T-cell (primary cell): ENCODE data around the gene CARMIL1. TPM values are rescaled to one million over a fixed set of nuclear protein-coding genes. Genes with fewer than 3 reads are reported as not detected.
A peak's percentile ranks its signal among the peaks of the same experiment; 100 is the strongest.

Experiments
- ATAC-seq, 4 experiments: fragments of 200-7000 bp in 3 of 4; fragments of 150-1000 bp in 1 of 4; cut with Tn5 transposase; replicated peaks in 1 of 4; 1 replicate in 3 of 4; 2 replicates in 1 of 4; pipeline ENCODE4 v1.10.0; 2021; ENCODE audit warnings: moderate library complexity in 3 of 4, mild to moderate bottlenecking in 2 of 4, moderate number of reproducible peaks in 1 of 4
- CTCF ChIA-PET, 2 donors: fragments of 300-600 bp; sonication (Branson Sonifier 250); formaldehyde crosslinking; loops; one replicate each; lab custom pipeline; 2022; ENCODE audit warnings: antibody characterized with exemption in 2 of 2; lab: Charles Lee
- POLR2A ChIA-PET, 2 donors: fragments of 300-600 bp; sonication (Branson Sonifier 250); formaldehyde crosslinking; loops; one replicate each; lab custom pipeline; 2022; ENCODE audit warnings: antibody characterized with exemption in 2 of 2; lab: Charles Lee
- DNase-seq, 35 experiments: peaks; one replicate each; pipeline versions ENCODE4 v3.0.0 to v3.0.0-alpha.2; 2013 to 2023
- H3K27ac ChIP-seq: one replicate; pipeline ENCODE4 v1.5.1; 2013; ENCODE audit warnings: low read length
- H3K27me3 ChIP-seq, 2 experiments: replicated peaks in 1 of 2; 1 replicate in 1 of 2; 2 replicates in 1 of 2; pipeline versions ENCODE4 v1.6.1 to v1.7.0; 2013; ENCODE audit warnings: low read length in 1 of 2, mixed read lengths in 1 of 2; ENCODE audit not compliant: control insufficient read depth in 2 of 2, insufficient read depth in 2 of 2; ENCODE audit errors: extremely low read depth in 1 of 2
- H3K36me3 ChIP-seq, 2 donors: 1 replicate in 1 of 2; 2 replicates in 1 of 2; pipeline versions ENCODE4 v1.6.1 to v1.7.0; 2013; ENCODE audit warnings: low read length in 1 of 2; ENCODE audit not compliant: control insufficient read depth in 2 of 2, insufficient read depth in 1 of 2; ENCODE audit errors: extremely low read depth in 1 of 2
- H3K4me1 ChIP-seq, 2 experiments: 1 replicate in 1 of 2; 2 replicates in 1 of 2; pipeline versions ENCODE4 v1.6.1 to v1.7.0; 2013; ENCODE audit warnings: low read length in 2 of 2, mixed read lengths in 1 of 2; ENCODE audit not compliant: insufficient read depth in 2 of 2, control insufficient read depth in 1 of 2; ENCODE audit errors: extremely low read depth in 1 of 2
- H3K4me3 ChIP-seq, 2 donors: 1 replicate in 1 of 2; 2 replicates in 1 of 2; pipeline versions ENCODE4 v1.5.1 to v1.7.0; 2013; ENCODE audit warnings: mild to moderate bottlenecking in 2 of 2, low read length in 1 of 2, moderate library complexity in 1 of 2; ENCODE audit not compliant: control insufficient read depth in 1 of 2; ENCODE audit errors: extremely low read depth in 1 of 2
- H3K9me3 ChIP-seq: 2 replicates; pipeline ENCODE4 v1.7.0; 2013
- H3K27ac Mint-ChIP-seq, 2 donors: one replicate each; pipeline ENCODE4 v1.8.0; 2020 to 2021; ENCODE audit warnings: mild to moderate bottlenecking in 2 of 2, mixed read lengths in 2 of 2
- H3K27me3 Mint-ChIP-seq, 2 donors: one replicate each; pipeline ENCODE4 v1.8.0; 2021 to 2022; ENCODE audit warnings: mixed read lengths in 2 of 2
- H3K36me3 Mint-ChIP-seq: one replicate; pipeline ENCODE4 v1.8.0; 2021; ENCODE audit warnings: mixed read lengths
- H3K4me1 Mint-ChIP-seq, 3 donors: one replicate each; pipeline ENCODE4 v1.8.0; 2020 to 2022; ENCODE audit warnings: mixed read lengths in 3 of 3, mild to moderate bottlenecking in 1 of 3
- H3K4me3 Mint-ChIP-seq, 3 donors: one replicate each; pipeline ENCODE4 v1.8.0; 2020 to 2022; ENCODE audit warnings: mild to moderate bottlenecking in 3 of 3, mixed read lengths in 3 of 3, moderate library complexity in 3 of 3
- H3K9me3 Mint-ChIP-seq, 3 donors: one replicate each; pipeline ENCODE4 v1.8.0; 2020 to 2022; ENCODE audit warnings: mixed read lengths in 3 of 3
- WGBS: methylation state at CpG from one replicate; pipeline ENCODE4 v1.1.5; 2013; ENCODE audit warnings: missing lambda C conversion rate; ENCODE audit not compliant: insufficient coverage; 5-methylcytosine and 5-hydroxymethylcytosine counted together
- total RNA-seq, 35 experiments: library from RNA in 6 of 35; stranded (reverse) in 6 of 35; fragments of 120-200 nt in 1 of 35; gene quantifications; one replicate each; pipeline versions ENCODE4 v1.2.1 to v1.2.4 and lab custom pipeline; 2013 to 2026

The CARMIL1 gene
- total RNA-seq (10 to 100 TPM in 1 of 5 donors, 1 to 10 TPM in 4; 4.0 to 11.6 (median 6.1) TPM), total RNA-seq (lab: John Stamatoyannopoulos, UW) (3.6 to 28.4 (median 12.4) reads per million in 29 experiments)
- 8.8 TPM for total RNA-seq (2013)

DNA sequence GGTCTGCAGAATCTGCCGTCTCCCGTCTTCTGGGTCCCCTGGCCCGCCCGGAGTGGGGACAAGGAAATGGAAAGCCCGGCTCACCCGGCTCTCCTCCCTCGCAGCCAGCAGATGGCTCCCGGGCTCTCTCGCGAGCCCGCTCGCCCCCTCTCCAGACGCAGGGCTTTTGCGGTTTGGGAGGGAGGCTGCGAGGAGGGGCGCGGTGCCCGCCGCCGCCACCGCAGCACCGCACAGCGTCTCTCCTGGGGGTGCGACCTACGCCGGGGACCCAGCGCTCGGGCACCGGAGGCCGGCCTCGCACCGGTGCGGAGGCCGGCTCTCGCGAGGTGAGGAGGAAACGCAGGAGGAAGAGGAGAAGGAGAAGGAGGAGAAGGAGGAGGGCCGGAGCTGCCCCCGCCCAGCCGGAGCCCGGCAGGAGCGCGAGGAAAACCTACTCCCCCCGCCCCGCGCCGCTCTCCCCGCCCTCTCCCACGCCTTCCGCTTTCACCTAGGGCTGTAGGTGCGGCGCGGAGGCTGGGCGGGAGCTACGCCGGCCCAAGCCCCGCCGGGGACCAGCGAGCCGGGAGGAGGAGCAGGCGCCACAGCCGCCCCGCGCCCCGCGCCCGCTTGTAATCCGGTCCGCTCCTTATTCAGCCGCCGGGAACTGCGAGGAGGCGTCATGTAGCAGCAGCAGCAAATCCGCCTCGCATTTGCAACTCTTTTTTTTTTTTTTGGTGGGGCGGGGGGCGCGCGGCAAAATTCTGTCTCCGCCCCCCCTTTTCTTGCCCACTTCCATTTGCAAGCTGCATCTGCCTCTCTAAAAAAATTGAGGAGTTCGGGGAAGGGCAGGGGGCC lies at the start of gene CARMIL1:
CARMIL1 (plus strand) TSS at position 461 of the 834 bp plus-strand sequence. CDS start 422 bp downstream, outside the sequence.
- ChIA-PET CTCF (interaction anchor here (0.7 to 4.3 kb wide), 11 partner anchors 13 to 323 kb away, joined by 3 to 38 read pairs (median 5); no protein-coding TSS in a partner anchor), POLR2A (no interaction called here)
- H3K27me3 ChIP-seq = peaks cover 0 to 5% of the 10 kb centered on the region in 2 experiments
- Mint-ChIP-seq H3K4me3 (peak within 1 kb of the TSS; percentile 85 to 90 (median 88)), H3K9me3 (no peaks in the 10 kb centered on the region), H3K27ac (peak within 1 kb of the TSS; percentile 68 to 75), H3K4me1 (peaks cover 30 to 35% (median 30%) of the 10 kb centered on the region in 3 donors), H3K36me3 (no peaks in the 10 kb centered on the region), H3K27me3 (peaks cover 0 to 6% of the 10 kb centered on the region in 2 donors)
- under 1% methylated on average over 48 of the region's 81 CpGs for WGBS
- peaks cover 14 to 22% of the 10 kb centered on the region in 2 experiments for H3K4me1 ChIP-seq
- DNase-seq = peak; percentile 17 to 80 (median 52)
- ATAC-seq = peak; percentile 75 to 82 (median 78)
- peak within 1 kb of the TSS; percentile 0 for H3K27ac ChIP-seq
- H3K4me3 ChIP-seq = peak within 1 kb of the TSS; percentile 67 to 88
- no peaks in the 10 kb centered on the region for H3K36me3 ChIP-seq
- no peaks in the 10 kb centered on the region for H3K9me3 ChIP-seq

DNA sequence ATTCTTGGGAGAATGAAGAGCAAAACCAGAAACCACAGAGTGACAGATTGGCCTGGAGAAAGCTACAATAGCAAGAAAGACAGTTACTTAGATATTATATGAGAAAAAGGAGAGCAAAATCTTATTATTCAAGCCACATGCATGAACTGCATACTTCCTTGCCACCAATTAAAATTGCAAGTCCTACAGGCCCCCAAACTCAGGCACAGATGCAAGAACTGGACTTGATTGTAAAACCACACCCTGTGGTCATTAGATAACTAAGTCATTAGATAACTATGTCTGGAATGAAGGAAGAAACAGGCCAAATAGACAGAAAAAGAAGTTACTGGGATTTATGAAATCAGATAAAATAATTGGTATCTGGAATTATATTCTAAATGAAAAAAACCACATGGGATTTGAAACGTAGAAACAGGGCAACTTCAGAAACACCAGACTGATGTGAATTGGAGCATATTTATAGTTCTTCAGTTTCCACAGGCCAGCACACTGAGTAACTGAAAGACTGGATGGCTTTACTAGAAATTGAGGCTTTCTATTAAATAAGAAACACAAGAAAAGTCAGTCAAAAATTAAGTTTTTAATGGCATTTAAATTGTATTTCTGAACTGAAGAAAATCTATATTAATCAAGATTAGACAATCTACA lies 49.4 kb upstream of the CARMIL1 start:
- no peaks in the 10 kb centered on the region for H3K4me1 ChIP-seq
- H3K27ac Mint-ChIP-seq = no peak overlapping the region
- no peak overlapping the region for H3K27ac ChIP-seq
- no peak overlapping the region for H3K4me3 ChIP-seq
- H3K4me1 Mint-ChIP-seq = no peaks in the 10 kb centered on the region
- no peaks in the 10 kb centered on the region for H3K36me3 ChIP-seq
- no CpG with 5 or more reads among the region's 1 CpG for WGBS
- no peak overlapping the region for H3K4me3 Mint-ChIP-seq
- H3K36me3 Mint-ChIP-seq = no peaks in the 10 kb centered on the region
- no peak for DNase-seq
- H3K9me3 Mint-ChIP-seq = no peaks in the 10 kb centered on the region
- H3K27me3 Mint-ChIP-seq = peaks cover 0 to 2% of the 10 kb centered on the region in 2 donors
- no peak for ATAC-seq
- ChIA-PET CTCF (no interaction called here), POLR2A (no interaction called here)
- no peaks in the 10 kb centered on the region for H3K9me3 ChIP-seq
- peaks cover 0 to 3% of the 10 kb centered on the region in 2 experiments for H3K27me3 ChIP-seq

DNA sequence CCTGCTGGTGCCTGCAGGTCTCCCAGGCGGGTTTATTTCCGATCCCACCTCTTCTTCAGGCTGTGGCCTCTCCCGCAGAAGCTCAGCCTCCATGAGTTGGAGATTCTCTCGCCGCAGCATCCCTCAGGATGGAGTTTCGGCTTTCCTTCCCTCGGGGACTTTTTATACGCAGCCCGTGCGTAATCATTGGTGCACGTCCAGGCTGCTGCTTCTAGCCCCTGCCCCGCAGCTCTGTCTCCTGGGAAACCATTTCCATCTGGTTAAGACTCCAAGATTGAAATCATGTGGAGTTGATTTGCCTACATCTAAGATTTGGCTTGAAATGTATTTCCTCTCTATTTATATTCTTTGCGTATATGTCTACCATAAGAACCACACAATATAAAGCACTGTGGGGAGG lies 46.7 kb upstream of the CARMIL1 start:
- ATAC-seq (no peak), DNase-seq (no peak)
- Histone ChIP-seq H3K27me3 (peaks cover 0 to 3% of the 10 kb centered on the region in 2 experiments), H3K4me1 (no peaks in the 10 kb centered on the region), H3K9me3 (no peaks in the 10 kb centered on the region), H3K4me3 (no peak overlapping the region), H3K27ac (no peak overlapping the region), H3K36me3 (no peaks in the 10 kb centered on the region)
- 96% methylated on average over 5 of the region's 13 CpGs for WGBS
- no peak overlapping the region for H3K4me3 Mint-ChIP-seq
- no peaks in the 10 kb centered on the region for H3K27me3 Mint-ChIP-seq
- ChIA-PET CTCF (interaction anchor here in 1 of 2 donors (0.8 to 1.1 kb wide), 2 partner anchors 9 to 257 kb away, joined by 3 to 7 read pairs; no protein-coding TSS in a partner anchor), POLR2A (interaction anchor here in 1 of 2 donors (0.6 kb wide), 1 partner anchor 22 kb away, joined by 3 read pairs; no protein-coding TSS in a partner anchor)
- H3K27ac Mint-ChIP-seq = no peak overlapping the region
- no peaks in the 10 kb centered on the region for H3K36me3 Mint-ChIP-seq
- H3K9me3 Mint-ChIP-seq = no peaks in the 10 kb centered on the region
- H3K4me1 Mint-ChIP-seq = no peaks in the 10 kb centered on the region

DNA sequence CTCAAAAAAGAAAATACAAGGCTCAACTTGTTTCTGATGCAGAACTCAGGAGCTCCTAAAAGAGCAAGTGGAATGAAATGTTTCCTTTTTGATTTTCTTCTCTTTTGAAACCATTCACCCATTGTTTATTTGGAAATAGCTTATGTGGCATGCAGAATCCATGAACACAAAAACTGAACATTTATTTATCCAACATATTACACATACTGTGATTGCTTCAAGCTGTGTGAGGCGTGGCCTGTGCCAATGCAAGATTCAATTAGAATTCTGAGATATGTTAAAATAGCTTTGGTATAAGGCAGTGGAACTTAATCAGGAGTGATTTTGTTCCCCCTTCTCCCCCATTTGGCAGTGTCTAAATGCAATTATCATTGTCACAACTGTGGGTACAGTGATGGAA lies 45.9 kb upstream of the CARMIL1 start:
- no peaks in the 10 kb centered on the region for H3K9me3 ChIP-seq
- WGBS = no CpG with 5 or more reads among the region's 1 CpG

DNA sequence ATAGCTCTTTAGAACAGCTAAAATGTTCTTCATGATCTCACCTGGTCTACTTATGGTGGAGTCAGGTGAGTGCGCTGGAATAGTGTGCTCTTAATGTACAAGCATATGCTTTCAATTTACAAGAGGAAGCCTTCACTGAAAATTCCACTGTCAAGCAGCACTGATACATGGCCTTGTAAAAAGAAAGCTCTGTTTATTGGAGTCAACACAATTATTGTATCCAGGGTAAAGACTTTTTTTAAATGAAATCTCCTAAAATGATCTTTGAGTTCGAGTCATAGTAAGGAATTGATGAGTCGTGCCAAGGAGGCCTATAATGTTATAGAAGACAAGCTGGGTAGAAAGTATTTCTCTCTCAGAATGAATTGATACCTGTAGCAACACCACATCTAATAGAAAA lies 41.6 kb upstream of the CARMIL1 start:
- no peaks in the 10 kb centered on the region for H3K27me3 ChIP-seq
- no CpG with 5 or more reads among the region's 3 CpGs for WGBS
- POLR2A ChIA-PET = interaction anchor here in 1 of 2 donors (0.6 kb wide), 1 partner anchor 48 kb away, joined by 4 read pairs; no protein-coding TSS in a partner anchor
- ATAC-seq (no peak), DNase-seq (no peak)
- Mint-ChIP-seq H3K27me3 (no peaks in the 10 kb centered on the region), H3K4me1 (no peaks in the 10 kb centered on the region), H3K4me3 (no peak overlapping the region), H3K9me3 (no peaks in the 10 kb centered on the region), H3K27ac (no peak overlapping the region), H3K36me3 (no peaks in the 10 kb centered on the region)
- CTCF ChIA-PET = interaction anchor here in 1 of 2 donors (1.0 kb wide), 1 partner anchor 14 kb away, joined by 3 read pairs; no protein-coding TSS in a partner anchor
- H3K4me3 ChIP-seq = no peak overlapping the region
- H3K27ac ChIP-seq = no peak overlapping the region
- no peaks in the 10 kb centered on the region for H3K4me1 ChIP-seq
- no peaks in the 10 kb centered on the region for H3K36me3 ChIP-seq
- H3K9me3 ChIP-seq = no peaks in the 10 kb centered on the region

More for the DNA sequence above, 45.9 kb upstream of the CARMIL1 start:
- Mint-ChIP-seq H3K27me3 (no peaks in the 10 kb centered on the region), H3K4me3 (no peak overlapping the region), H3K27ac (no peak overlapping the region), H3K4me1 (no peaks in the 10 kb centered on the region), H3K9me3 (no peaks in the 10 kb centered on the region), H3K36me3 (no peaks in the 10 kb centered on the region)
- H3K27me3 ChIP-seq = peaks cover 0 to 3% of the 10 kb centered on the region in 2 experiments
- DNase-seq = no peak
- no peak overlapping the region for H3K4me3 ChIP-seq
- no peak overlapping the region for H3K27ac ChIP-seq
- ChIA-PET POLR2A (interaction anchor here in 1 of 2 donors (0.6 kb wide), 1 partner anchor 22 kb away, joined by 3 read pairs; no protein-coding TSS in a partner anchor), CTCF (interaction anchor here in 1 of 2 donors (0.7 to 1.1 kb wide), 3 partner anchors 10 to 771 kb away, joined by 3 to 7 read pairs (median 3); no protein-coding TSS in a partner anchor)
- H3K36me3 ChIP-seq = no peaks in the 10 kb centered on the region
- no peak for ATAC-seq
- H3K4me1 ChIP-seq = no peaks in the 10 kb centered on the region

DNA sequence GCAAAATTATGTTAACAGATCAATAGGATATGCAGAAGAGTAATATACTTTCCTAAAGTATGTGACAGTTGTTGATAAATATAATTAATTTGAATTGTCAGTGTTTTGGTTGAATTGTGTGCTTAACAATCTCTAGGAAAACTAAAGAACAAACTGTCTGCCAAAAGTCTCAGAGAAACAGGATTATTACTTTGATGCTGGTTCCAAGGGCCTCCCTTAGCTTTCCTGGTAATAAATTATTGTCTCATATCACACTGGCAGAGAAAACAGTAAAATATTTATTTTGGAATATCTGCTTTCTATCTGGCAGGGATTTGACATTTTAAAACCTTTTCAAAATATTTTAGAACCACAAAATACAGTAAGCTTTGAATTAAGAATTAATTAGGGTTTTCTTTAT lies 40.1 kb upstream of the CARMIL1 start:
- ChIA-PET POLR2A (interaction anchor here in 1 of 2 donors (0.6 kb wide), 1 partner anchor 31 kb away, joined by 4 read pairs; no protein-coding TSS in a partner anchor), CTCF (interaction anchor here in 1 of 2 donors (0.6 kb wide), 1 partner anchor 15 kb away, joined by 4 read pairs; no protein-coding TSS in a partner anchor)
- Histone ChIP-seq H3K9me3 (no peaks in the 10 kb centered on the region), H3K4me1 (no peaks in the 10 kb centered on the region), H3K36me3 (no peaks in the 10 kb centered on the region), H3K27me3 (no peaks in the 10 kb centered on the region), H3K4me3 (no peak overlapping the region), H3K27ac (no peak overlapping the region)
- Mint-ChIP-seq H3K4me1 (no peaks in the 10 kb centered on the region), H3K27me3 (no peaks in the 10 kb centered on the region), H3K36me3 (no peaks in the 10 kb centered on the region), H3K4me3 (no peak overlapping the region), H3K27ac (no peak overlapping the region), H3K9me3 (no peaks in the 10 kb centered on the region)
- ATAC-seq (no peak), DNase-seq (no peak)
